GM18526 (cell line): ENCODE results near the gene DAB1.

Experiments
- POLR2A ChIP-seq: IDR thresholded peaks from 3 replicates; pipeline ENCODE4 v1.6.1; 2011; ENCODE audit not compliant: insufficient read length; ENCODE audit errors: extremely low read depth

DAB1 gene

GRCh38 chr1:56985857-56986256 lies 438.0 kb downstream of the DAB1 start:
- TF ChIP-seq POLR2A: no peak

GRCh38 chr1:56983484-56983883 lies 440.4 kb downstream of the DAB1 start:
- no peak for TF ChIP-seq POLR2A

GRCh38 chr1:56979986-56980755 lies 443.7 kb downstream of the DAB1 start:
- no peak for TF ChIP-seq POLR2A

GRCh38 chr1:56978819-56979218 lies 445.0 kb downstream of the DAB1 start:
- TF ChIP-seq POLR2A: no peak

GRCh38 chr1:56977910-56978309 lies 445.9 kb downstream of the DAB1 start:
- no peak for TF ChIP-seq POLR2A

GRCh38 chr1:56975446-56975845 lies 448.4 kb downstream of the DAB1 start:
- TF ChIP-seq POLR2A: no peak

- TF ChIP-seq POLR2A: no peak
Observed at GRCh38 chr1:56973923-56974742, 449.7 kb downstream of the DAB1 start.

- no peak for TF ChIP-seq POLR2A
Observed at GRCh38 chr1:56972976-56973375, 450.9 kb downstream of the DAB1 start.

GRCh38 chr1:56970280-56970679 lies 453.6 kb downstream of the DAB1 start:
- no peak for TF ChIP-seq POLR2A

- no peak for TF ChIP-seq POLR2A
Observed at GRCh38 chr1:56968878-56969495, 454.9 kb downstream of the DAB1 start.

GRCh38 chr1:56967900-56968832 lies 455.7 kb downstream of the DAB1 start:
- TF ChIP-seq POLR2A: no peak

GRCh38 chr1:56967355-56967754 lies 456.5 kb downstream of the DAB1 start:
- TF ChIP-seq POLR2A: no peak

GRCh38 chr1:56966698-56966999 lies 457.2 kb downstream of the DAB1 start:
- no peak for TF ChIP-seq POLR2A

- TF ChIP-seq POLR2A: no peak
Observed at GRCh38 chr1:56965916-56966697, 457.8 kb downstream of the DAB1 start, which contains the start of gene C8B. Gene C8B (minus strand): TSS chr1:56966015. CDS start chr1:56965948, 67 bp downstream.

GRCh38 chr1:56965191-56965590 lies 458.7 kb downstream of the DAB1 start:
- TF ChIP-seq POLR2A: no peak
